Measurements from ENCODE around the gene ZBTB7A.

Gene ZBTB7A

GRCh38 chr19:4057931-4058692 is 8.6 kb downstream of the ZBTB7A start:
- peak overlapping the region; percentile 89 for H3K27ac ChIP-seq
- DNase-seq (ENCODE audit: low read depth, low spot score), result no peak

- no peak for DNase-seq (ENCODE audit: low read depth, low spot score)
- no peak overlapping the region for H3K27ac ChIP-seq
Measured at GRCh38 chr19:4055209-4055552, 11.5 kb downstream of the ZBTB7A start.

- no peak for DNase-seq (ENCODE audit: low read depth, low spot score)
- H3K27ac ChIP-seq, result no peak overlapping the region
Measured at GRCh38 chr19:4054441-4055208, 12.1 kb downstream of the ZBTB7A start.

GRCh38 chr19:4053423-4054324 is 13.0 kb downstream of the ZBTB7A start:
- H3K27ac ChIP-seq, result peak overlapping the region; percentile 89
- DNase-seq (ENCODE audit: low read depth, low spot score), result no peak

GRCh38 chr19:4052993-4053422 is 13.7 kb downstream of the ZBTB7A start:
- peak overlapping the region; percentile 89 for H3K27ac ChIP-seq
- no peak for DNase-seq (ENCODE audit: low read depth, low spot score)

- no peak for DNase-seq (ENCODE audit: low read depth, low spot score)
- H3K27ac ChIP-seq, result peak overlapping the region; percentile 89
Measured at GRCh38 chr19:4052114-4052992, 14.3 kb downstream of the ZBTB7A start.

- DNase-seq (ENCODE audit: low read depth, low spot score), result no peak
- peak overlapping the region; percentile 89 for H3K27ac ChIP-seq
Measured at GRCh38 chr19:4051175-4052101, 15.3 kb downstream of the ZBTB7A start.

- DNase-seq (ENCODE audit: low read depth, low spot score), result no peak
- H3K27ac ChIP-seq, result no peak overlapping the region
Measured at GRCh38 chr19:4049432-4049831, 17.3 kb downstream of the ZBTB7A start.

GRCh38 chr19:4046946-4047683 is 19.6 kb downstream of the ZBTB7A start:
- no peak overlapping the region for H3K27ac ChIP-seq
- no peak for DNase-seq (ENCODE audit: low read depth, low spot score)

GRCh38 chr19:4046362-4046691 is 20.4 kb downstream of the ZBTB7A start:
- no peak for DNase-seq (ENCODE audit: low read depth, low spot score)
- no peak overlapping the region for H3K27ac ChIP-seq

- no peak for DNase-seq (ENCODE audit: low read depth, low spot score)
- H3K27ac ChIP-seq, result no peak overlapping the region
Measured at GRCh38 chr19:4045597-4046361, 20.9 kb downstream of the ZBTB7A start.

GRCh38 chr19:4044990-4045465 is 21.7 kb downstream of the ZBTB7A start:
- DNase-seq (ENCODE audit: low read depth, low spot score), result no peak
- H3K27ac ChIP-seq, result no peak overlapping the region

GRCh38 chr19:4043966-4044715 is 22.6 kb downstream of the ZBTB7A start:
- DNase-seq (ENCODE audit: low read depth, low spot score), result no peak

GRCh38 chr19:4043401-4043800 is 23.3 kb downstream of the ZBTB7A start:
- no peak for DNase-seq (ENCODE audit: low read depth, low spot score)
- peak overlapping the region; percentile 49 for H3K27ac ChIP-seq

More at GRCh38 chr19:4043966-4044715, 22.6 kb downstream of the ZBTB7A start:
- no peak overlapping the region for H3K27ac ChIP-seq

GRCh38 chr19:4042731-4043082 is 24.0 kb downstream of the ZBTB7A start:
- DNase-seq (ENCODE audit: low read depth, low spot score), result no peak
- peak overlapping the region; percentile 49 for H3K27ac ChIP-seq

GRCh38 chr19:4042064-4042730 is 24.5 kb downstream of the ZBTB7A start:
- H3K27ac ChIP-seq, result peak overlapping the region; percentile 49
- no peak for DNase-seq (ENCODE audit: low read depth, low spot score)

Measured in epithelial cell of prostate (primary cell).